Calu3 (cell line): Measurements from ENCODE around the gene EYS. TPM values are rescaled to one million over a fixed set of nuclear protein-coding genes. Genes with fewer than 3 reads are reported as not detected.

Experiments used
- BruUV-seq: library from RNA; stranded (reverse); fragments of 400-500 nt; replicated peaks from 2 replicates; lab custom pipeline; 2021; lab: Mats Ljungman, UMichigan
- CTCF ChIA-PET: fragments of 300-600 bp; sonication (Branson Sonifier 250); formaldehyde crosslinking; loops from one replicate; lab custom pipeline; 2022; ENCODE audit warnings: antibody characterized with exemption; lab: Charles Lee
- DNase-seq: peaks from one replicate; pipeline ENCODE4 v3.0.0; 2022
- H3K27ac Mint-ChIP-seq: one replicate; pipeline ENCODE4 v1.8.0; 2022; ENCODE audit warnings: mixed read lengths; ENCODE audit not compliant: unreplicated experiment
- H3K27me3 Mint-ChIP-seq: one replicate; pipeline ENCODE4 v1.8.0; 2022; ENCODE audit warnings: mixed read lengths; ENCODE audit not compliant: unreplicated experiment
- H3K36me3 Mint-ChIP-seq: one replicate; pipeline ENCODE4 v1.8.0; 2022; ENCODE audit warnings: mild to moderate bottlenecking, moderate library complexity, mixed read lengths; ENCODE audit not compliant: insufficient read depth, unreplicated experiment
- H3K4me1 Mint-ChIP-seq: one replicate; pipeline ENCODE4 v1.8.0; 2022; ENCODE audit warnings: mild to moderate bottlenecking, low read depth, mixed read lengths; ENCODE audit not compliant: unreplicated experiment
- H3K4me3 Mint-ChIP-seq: one replicate; pipeline ENCODE4 v1.8.0; 2022; ENCODE audit warnings: mild to moderate bottlenecking, low read depth, moderate library complexity, mixed read lengths; ENCODE audit not compliant: unreplicated experiment
- H3K9me3 Mint-ChIP-seq: one replicate; pipeline ENCODE4 v1.8.0; 2022; ENCODE audit warnings: low read depth, mixed read lengths; ENCODE audit not compliant: unreplicated experiment
- CTCF ChIP-seq: fragments of 200-600 bp; IDR thresholded peaks from one replicate; pipeline ENCODE4 v1.8.0; 2022; ENCODE audit warnings: antibody characterized with exemption; ENCODE audit not compliant: unreplicated experiment
- intact Hi-C: fragments of 100-400 bp; cut with micrococcal nuclease; formaldehyde crosslinking; loops from one replicate; pipeline ENCODE4 v1.10.0; 2022; ENCODE audit not compliant: unreplicated experiment
- total RNA-seq: library from RNA; stranded (reverse); gene quantifications from 2 replicates; pipeline ENCODE4 v1.2.3, GENCODE V29; 2022

Gene EYS
- total RNA-seq, 1 experiment from 2014 or later = not detected

GRCh38 chr6:64214373-64214772 lies 1492.7 kb downstream of the EYS start:
- DNase-seq = no peak
- Mint-ChIP-seq H3K27ac (no peak overlapping the region), H3K4me1 (no peaks in the 10 kb centered on the region), H3K36me3 (no peaks in the 10 kb centered on the region), H3K27me3 (no peaks in the 10 kb centered on the region), H3K9me3 (no peaks in the 10 kb centered on the region), H3K4me3 (no peak overlapping the region)
- TF ChIP-seq CTCF = no peak
- CTCF ChIA-PET = no interaction called here
- intact Hi-C loops = no loop called here
- BruUV-seq = no TSS peak

GRCh38 chr6:64213697-64214096 lies 1493.3 kb downstream of the EYS start:
- no TSS peak for BruUV-seq
- no peak for DNase-seq
- Mint-ChIP-seq H3K27ac (no peak overlapping the region), H3K27me3 (no peaks in the 10 kb centered on the region), H3K4me1 (no peaks in the 10 kb centered on the region), H3K36me3 (no peaks in the 10 kb centered on the region), H3K9me3 (no peaks in the 10 kb centered on the region), H3K4me3 (no peak overlapping the region)
- CTCF ChIA-PET = no interaction called here
- intact Hi-C loops = no loop called here
- TF ChIP-seq CTCF = no peak

DNA sequence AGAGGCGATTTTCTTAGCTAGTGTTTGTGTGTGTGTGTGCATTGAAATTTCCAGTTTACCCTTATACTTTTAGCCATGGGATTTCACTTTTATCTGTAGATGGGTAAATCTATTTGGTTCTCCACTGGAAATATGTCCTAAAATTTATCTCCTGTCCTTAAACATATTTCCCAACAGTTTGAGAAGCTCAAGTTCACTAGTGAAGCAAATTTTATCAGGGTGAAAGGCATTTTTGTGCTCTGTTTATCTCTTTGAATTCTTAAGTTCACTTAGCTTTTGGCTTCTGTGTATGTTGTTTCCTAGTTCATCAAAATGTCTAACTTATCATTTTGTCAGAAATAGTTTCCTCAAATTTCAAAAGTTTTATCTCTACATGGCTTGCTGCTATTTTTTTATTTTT lies 1509.8 kb downstream of the EYS start:
- Mint-ChIP-seq H3K27ac (no peak overlapping the region), H3K36me3 (no peaks in the 10 kb centered on the region), H3K4me1 (no peaks in the 10 kb centered on the region), H3K4me3 (no peak overlapping the region), H3K27me3 (no peaks in the 10 kb centered on the region), H3K9me3 (no peaks in the 10 kb centered on the region)
- no peak for TF ChIP-seq CTCF
- CTCF ChIA-PET = interaction anchor here (1.0 kb wide), 1 partner anchor 12 kb away, joined by 3 read pairs; no protein-coding TSS in a partner anchor
- intact Hi-C loops = no loop called here
- BruUV-seq = no TSS peak
- DNase-seq = no peak

GRCh38 chr6:64186592-64186991 lies 1520.4 kb downstream of the EYS start:
- Mint-ChIP-seq H3K4me3 (no peak overlapping the region), H3K27me3 (no peaks in the 10 kb centered on the region), H3K36me3 (no peaks in the 10 kb centered on the region), H3K4me1 (no peaks in the 10 kb centered on the region), H3K9me3 (peaks cover 4% of the 10 kb centered on the region), H3K27ac (no peak overlapping the region)
- DNase-seq = no peak
- TF ChIP-seq CTCF = no peak
- intact Hi-C loops = no loop called here
- CTCF ChIA-PET = no interaction called here
- no TSS peak for BruUV-seq
